Spleen (tissue), 7 donors: ENCODE results near the gene EPHB6.

Experiments used
- CTCF ChIP-seq, 11 experiments: fragments of 200-600 bp in 7 of 11; fragments of 450-650 bp in 4 of 11; sonication (generic) in 4 of 11; IDR thresholded peaks in 8 of 11; conservative IDR thresholded peaks in 3 of 11; 1 replicate in 7 of 11; 2 replicates in 4 of 11; pipeline versions ENCODE4 v1.4.0 to v1.8.0; 2016 to 2021; ENCODE audit warnings: antibody characterized with exemption in 11 of 11, inconsistent platforms in 4 of 11, mild to moderate bottlenecking in 1 of 11
- POLR2A ChIP-seq, 3 donors: fragments of 450-650 bp; IDR thresholded peaks; one replicate each; pipeline ENCODE4 v1.5.1; 2017; ENCODE audit warnings: antibody characterized with exemption in 3 of 3, mild to moderate bottlenecking in 1 of 3
- donor health status: DM: no; HTN: no; CAD: no; lungs with moderate emphysema.
- donor health status: DM: no; HTN: no; CAD: no.
- donor health status: DM: no; HTN: no; CAD: no.

- no peak for TF ChIP-seq CTCF (IDR thresholded peaks at IDR 0.05 in 8 of 11, conservative IDR thresholded peaks at IDR 0.05 in 3 of 11)
- no peak for TF ChIP-seq POLR2A (IDR thresholded peaks at IDR 0.05)
These were observed 42.0 kb downstream of the EPHB6 start for GRCh38 chr7:142896741-142897379.
